Colonic mucosa (tissue), 4 donors: ENCODE measurements around the gene INO80B. TPM values are rescaled to one million over a fixed set of nuclear protein-coding genes. Genes with fewer than 3 reads are reported as not detected.

Experiments used
- DNase-seq: peaks from one replicate; pipeline ENCODE4 v3.0.0-alpha.2; 2020
- H3K27ac ChIP-seq: fragments of 200-600 bp; one replicate; pipeline ENCODE4 v1.8.0; 2021
- H3K27me3 ChIP-seq: fragments of 200-600 bp; one replicate; pipeline ENCODE4 v1.8.0; 2021
- H3K36me3 ChIP-seq: fragments of 200-600 bp; one replicate; pipeline ENCODE4 v1.8.0; 2021
- H3K4me1 ChIP-seq: fragments of 200-600 bp; one replicate; pipeline ENCODE4 v1.8.0; 2021; ENCODE audit warnings: mild to moderate bottlenecking
- H3K4me3 ChIP-seq: fragments of 200-600 bp; one replicate; pipeline ENCODE4 v1.8.0; 2021
- H3K9ac ChIP-seq, 2 donors: one replicate each; pipeline ENCODE4 v1.7.0; 2013; ENCODE audit warnings: control low read depth in 2 of 2, low read depth in 2 of 2, low read length in 2 of 2
- H3K9me3 ChIP-seq: fragments of 200-600 bp; one replicate; pipeline ENCODE4 v1.8.0; 2021
- CTCF ChIP-seq: fragments of 200-600 bp; IDR thresholded peaks from one replicate; pipeline ENCODE4 v1.8.0; 2022; ENCODE audit warnings: antibody characterized with exemption, mild to moderate bottlenecking
- intact Hi-C: fragments of 100-400 bp; cut with DNase I; formaldehyde crosslinking; loops from one replicate; pipeline ENCODE4 v1.14.1; 2022
- total RNA-seq, 2 donors: library from RNA; stranded (reverse); fragmentation: NEBNext Ultra II Directional in 1 of 2; extraction: Animal tissue kit (Norgen Biotek cat#: 25700) in 1 of 2; gene quantifications; one replicate each; pipeline ENCODE4 v1.2.1, GENCODE V29; 2021
- donor health status: healthy.
- donor health status: DM: no; HTN: no; CAD: no.
- donor health status: DM: no; HTN: no; CAD: no.

The INO80B gene
- total RNA-seq, result 10 to 100 TPM; 18.2 to 23.9 TPM

GRCh38 chr2:74454654-74455511 is at the start of gene INO80B:
TSS of gene INO80B (plus strand) at chr2:74455087. CDS start at chr2:74455117, 30 bp downstream.
- Histone ChIP-seq H3K9ac (peak within 1 kb of the TSS; percentile 17 to 75), H3K9me3 (no peaks in the 10 kb centered on the region), H3K4me1 (peaks cover 15% of the 10 kb centered on the region), H3K27me3 (no peaks in the 10 kb centered on the region), H3K27ac (no peak within 1 kb of the TSS), H3K4me3 (peak within 1 kb of the TSS; percentile 50), H3K36me3 (no peaks in the 10 kb centered on the region)
- DNase-seq, result peak; percentile 98
- no peak for TF ChIP-seq CTCF
- intact Hi-C loops, result no loop called here

- no peak overlapping the region for H3K9ac ChIP-seq
- no peak for TF ChIP-seq CTCF
- no peaks in the 10 kb centered on the region for H3K9me3 ChIP-seq
- H3K4me1 ChIP-seq, result no peaks in the 10 kb centered on the region
- DNase-seq, result no peak
- H3K4me3 ChIP-seq, result no peak overlapping the region
- no peaks in the 10 kb centered on the region for H3K27me3 ChIP-seq
- intact Hi-C loops, result no loop called here
- H3K27ac ChIP-seq, result no peak overlapping the region
- no peaks in the 10 kb centered on the region for H3K36me3 ChIP-seq
These were observed 48.9 kb upstream of the INO80B start for GRCh38 chr2:74406035-74406434.

- intact Hi-C loops, result no loop called here
These were observed 47.2 kb upstream of the INO80B start for GRCh38 chr2:74407682-74408081.

GRCh38 chr2:74413001-74413698 is 41.7 kb upstream of the INO80B start:
- Histone ChIP-seq H3K36me3 (no peaks in the 10 kb centered on the region), H3K9ac (peak overlapping the region in 1 of 2 donors; percentile 48), H3K9me3 (no peaks in the 10 kb centered on the region), H3K27ac (no peak overlapping the region), H3K4me3 (no peak overlapping the region), H3K27me3 (no peaks in the 10 kb centered on the region), H3K4me1 (no peaks in the 10 kb centered on the region)
- DNase-seq, result peak; percentile 44
- intact Hi-C loops, result no loop called here
- TF ChIP-seq CTCF, result no peak

More at GRCh38 chr2:74407682-74408081, 47.2 kb upstream of the INO80B start:
- no peak overlapping the region for H3K9ac ChIP-seq
- H3K27me3 ChIP-seq, result no peaks in the 10 kb centered on the region
- no peak for TF ChIP-seq CTCF
- H3K4me3 ChIP-seq, result no peak overlapping the region
- no peak overlapping the region for H3K27ac ChIP-seq
- no peaks in the 10 kb centered on the region for H3K36me3 ChIP-seq
- no peak for DNase-seq
- H3K4me1 ChIP-seq, result no peaks in the 10 kb centered on the region
- H3K9me3 ChIP-seq, result no peaks in the 10 kb centered on the region

GRCh38 chr2:74414441-74414840 is 40.4 kb upstream of the INO80B start:
- Histone ChIP-seq H3K36me3 (no peaks in the 10 kb centered on the region), H3K27me3 (no peaks in the 10 kb centered on the region), H3K27ac (no peak overlapping the region), H3K9ac (peak overlapping the region; percentile 48 to 84), H3K4me3 (peak overlapping the region; percentile 52), H3K4me1 (no peaks in the 10 kb centered on the region), H3K9me3 (no peaks in the 10 kb centered on the region)
- TF ChIP-seq CTCF, result no peak
- intact Hi-C loops, result no loop called here
- DNase-seq, result no peak
